NCI-H1930 (cell line): Measurements from ENCODE around the gene CTNNA3.

Source experiments
- DNase-seq, 2 experiments: peaks; one replicate each; lab custom pipeline; 2025; lab: John Stamatoyannopoulos, UW

Gene CTNNA3

GRCh38 chr10:66931340-66931948 is 764.6 kb downstream of the CTNNA3 start:
- DNase-seq: peak; percentile 0 to 19

DNA sequence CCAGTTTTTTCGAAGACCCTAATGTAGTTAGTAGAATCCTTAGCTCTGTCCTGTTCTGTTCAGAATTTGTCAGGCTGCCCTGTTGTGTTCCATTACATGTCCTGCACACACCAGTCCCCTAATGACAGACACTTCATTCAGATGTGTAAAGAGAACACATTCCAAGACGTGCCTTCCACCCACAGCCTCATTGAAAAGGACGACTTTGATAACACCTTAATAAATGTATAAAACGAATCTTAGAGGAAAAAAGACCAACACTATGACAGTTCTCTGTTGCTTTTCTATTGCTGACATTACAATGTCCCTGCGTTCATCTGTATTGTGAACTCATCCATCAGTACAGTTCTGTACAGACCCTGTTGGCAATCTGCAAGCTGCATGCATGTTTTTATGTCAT is 766.6 kb downstream of the CTNNA3 start:
- no peak for DNase-seq

- no peak for DNase-seq
Measured at GRCh38 chr10:66928776-66929175, 767.2 kb downstream of the CTNNA3 start.

- no peak for DNase-seq
Measured at GRCh38 chr10:66927971-66928770, 767.8 kb downstream of the CTNNA3 start.

DNA sequence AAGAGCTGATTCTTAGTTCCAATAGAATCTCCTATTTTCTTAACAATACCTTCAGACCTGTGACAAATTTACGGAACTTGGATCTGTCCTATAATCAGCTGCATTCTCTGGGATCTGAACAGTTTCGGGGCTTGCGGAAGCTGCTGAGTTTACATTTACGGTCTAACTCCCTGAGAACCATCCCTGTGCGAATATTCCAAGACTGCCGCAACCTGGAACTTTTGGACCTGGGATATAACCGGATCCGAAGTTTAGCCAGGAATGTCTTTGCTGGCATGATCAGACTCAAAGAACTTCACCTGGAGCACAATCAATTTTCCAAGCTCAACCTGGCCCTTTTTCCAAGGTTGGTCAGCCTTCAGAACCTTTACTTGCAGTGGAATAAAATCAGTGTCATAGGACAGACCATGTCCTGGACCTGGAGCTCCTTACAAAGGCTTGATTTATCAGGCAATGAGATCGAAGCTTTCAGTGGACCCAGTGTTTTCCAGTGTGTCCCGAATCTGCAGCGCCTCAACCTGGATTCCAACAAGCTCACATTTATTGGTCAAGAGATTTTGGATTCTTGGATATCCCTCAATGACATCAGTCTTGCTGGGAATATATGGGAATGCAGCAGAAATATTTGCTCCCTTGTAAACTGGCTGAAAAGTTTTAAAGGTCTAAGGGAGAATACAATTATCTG is 768.6 kb downstream of the CTNNA3 start:
- no peak for DNase-seq

DNA sequence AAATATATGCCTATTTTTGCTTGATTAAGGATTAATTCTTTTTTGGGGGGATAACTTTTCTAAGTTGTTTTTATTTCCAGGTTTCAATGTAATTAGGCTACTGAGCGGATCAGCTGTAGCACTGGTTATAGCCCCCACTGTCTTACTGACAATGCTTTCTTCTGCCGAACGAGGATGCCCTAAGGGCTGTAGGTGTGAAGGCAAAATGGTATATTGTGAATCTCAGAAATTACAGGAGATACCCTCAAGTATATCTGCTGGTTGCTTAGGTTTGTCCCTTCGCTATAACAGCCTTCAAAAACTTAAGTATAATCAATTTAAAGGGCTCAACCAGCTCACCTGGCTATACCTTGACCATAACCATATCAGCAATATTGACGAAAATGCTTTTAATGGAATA is 769.2 kb downstream of the CTNNA3 start:
- DNase-seq: no peak

DNA sequence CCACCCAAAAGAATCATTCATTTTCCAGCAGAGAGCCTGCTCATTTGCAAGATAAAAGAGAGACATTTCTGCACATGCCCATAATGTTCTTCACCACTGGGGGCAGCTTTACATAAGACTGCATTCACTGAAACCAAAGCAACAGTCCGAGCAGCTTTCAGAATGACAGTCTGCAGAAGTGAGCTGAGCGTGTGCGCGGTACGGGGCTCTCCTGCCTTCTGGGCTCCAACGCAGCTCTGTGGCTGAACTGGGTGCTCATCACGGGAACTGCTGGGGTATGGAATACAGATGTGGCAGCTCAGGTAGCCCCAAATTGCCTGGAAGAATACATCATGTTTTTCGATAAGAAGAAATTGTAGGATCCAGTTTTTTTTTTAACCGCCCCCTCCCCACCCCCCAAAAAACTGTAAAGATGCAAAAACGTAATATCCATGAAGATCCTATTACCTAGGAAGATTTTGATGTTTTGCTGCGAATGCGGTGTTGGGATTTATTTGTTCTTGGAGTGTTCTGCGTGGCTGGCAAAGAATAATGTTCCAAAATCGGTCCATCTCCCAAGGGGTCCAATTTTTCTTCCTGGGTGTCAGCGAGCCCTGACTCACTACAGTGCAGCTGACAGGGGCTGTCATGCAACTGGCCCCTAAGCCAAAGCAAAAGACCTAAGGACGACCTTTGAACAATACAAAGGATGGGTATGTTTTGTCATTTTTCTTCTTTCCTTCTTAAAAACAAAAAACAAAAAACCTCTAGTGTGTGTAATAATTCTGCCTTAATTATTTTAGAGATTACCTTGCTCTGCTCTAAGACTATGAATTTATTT is 769.9 kb downstream of the CTNNA3 start, which contains the start of gene LRRTM3:
Gene LRRTM3, plus strand, starts transcription at position 141 of the 820 bp plus-strand sequence.
- DNase-seq: no peak

DNA sequence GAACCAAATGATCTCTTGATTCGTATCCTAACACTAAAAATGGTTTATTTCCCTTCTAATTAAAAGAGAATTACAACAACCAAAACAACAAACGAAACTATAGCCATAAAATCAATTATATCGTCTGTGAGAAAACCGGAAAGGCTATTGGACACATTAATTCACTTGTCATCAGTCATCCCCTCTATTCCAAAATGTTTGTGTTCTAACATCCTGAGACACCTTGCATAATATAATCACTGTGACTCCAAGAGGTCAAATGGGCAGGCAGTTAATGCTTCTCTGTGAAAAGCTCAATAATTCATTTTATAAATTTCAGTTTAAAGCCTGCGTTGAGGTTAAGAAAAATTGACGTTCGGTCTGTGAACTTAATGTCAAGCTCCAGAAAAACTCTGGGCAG is 770.6 kb downstream of the CTNNA3 start:
- DNase-seq: no peak

DNA sequence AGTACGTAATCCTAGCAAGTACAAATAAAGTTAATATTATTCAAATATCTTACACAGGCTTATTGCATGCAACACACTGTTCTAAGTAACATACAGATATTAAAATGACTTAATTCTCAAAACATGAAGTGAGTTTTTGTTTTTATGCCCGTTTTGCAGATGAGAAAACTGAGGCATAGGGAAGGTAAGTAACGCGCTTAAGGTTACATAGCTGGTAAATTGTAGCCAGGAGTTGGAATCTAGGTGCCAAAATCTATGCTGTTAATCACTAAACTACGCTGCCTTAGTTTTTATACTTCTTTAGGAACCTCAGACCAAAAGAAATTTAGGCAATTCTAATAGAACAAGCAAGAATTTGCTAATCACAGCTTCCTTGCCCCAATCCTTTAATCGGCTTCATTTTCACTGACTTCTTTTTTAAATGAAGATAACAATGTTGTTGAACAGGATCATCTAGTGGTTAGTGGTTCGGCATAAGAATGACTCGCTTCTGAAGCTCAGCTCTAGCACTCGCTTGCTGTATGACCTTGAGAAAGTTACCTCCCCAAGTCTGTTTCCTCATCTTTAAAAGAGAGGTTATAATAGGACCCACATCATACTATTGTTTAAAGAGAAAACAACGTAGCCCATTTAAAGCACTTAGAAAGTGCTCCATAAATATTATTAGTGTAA is 771.2 kb downstream of the CTNNA3 start:
- no peak for DNase-seq

DNA sequence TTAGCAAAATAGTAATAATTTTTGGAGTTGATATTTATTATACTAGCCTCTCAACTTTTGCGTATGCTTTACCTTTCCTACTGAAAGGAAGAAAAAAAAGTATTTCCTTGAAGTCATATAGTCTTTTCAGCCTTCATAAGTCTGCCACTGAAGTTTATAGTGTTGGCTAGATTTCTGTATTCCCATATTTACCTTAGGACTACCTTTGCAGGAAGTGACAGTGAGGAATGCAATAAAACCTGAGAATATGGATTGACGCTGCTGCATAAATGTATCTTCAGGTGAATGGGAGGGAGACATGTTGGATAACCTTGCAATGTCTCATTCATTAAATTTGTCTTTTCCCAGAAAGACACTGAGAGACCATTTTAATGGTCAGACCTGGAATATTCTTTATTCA is 776.7 kb downstream of the CTNNA3 start:
- no peak for DNase-seq

DNA sequence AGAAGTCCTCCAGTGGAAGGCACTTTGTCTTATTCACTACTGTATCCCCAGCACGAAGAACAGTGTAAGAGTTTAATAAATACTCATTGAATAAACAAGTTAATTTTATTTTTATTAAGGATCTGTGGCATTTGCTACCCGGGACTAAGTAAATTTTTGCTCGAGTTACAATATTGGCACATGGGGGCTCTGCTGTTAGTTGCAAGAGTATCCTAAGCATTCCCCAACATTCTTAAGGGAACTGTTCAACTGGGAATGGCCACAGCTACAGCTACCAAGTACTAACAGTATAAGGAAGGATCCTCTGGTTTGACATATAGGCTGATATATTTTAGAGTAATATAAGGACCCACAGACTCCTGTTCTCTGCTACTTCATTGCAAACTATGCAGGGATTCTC is 778.9 kb downstream of the CTNNA3 start:
- DNase-seq: no peak

GRCh38 chr10:66916030-66916429 is 780.0 kb downstream of the CTNNA3 start:
- no peak for DNase-seq

- no peak for DNase-seq
Measured at GRCh38 chr10:66910671-66911070, 785.3 kb downstream of the CTNNA3 start.

DNA sequence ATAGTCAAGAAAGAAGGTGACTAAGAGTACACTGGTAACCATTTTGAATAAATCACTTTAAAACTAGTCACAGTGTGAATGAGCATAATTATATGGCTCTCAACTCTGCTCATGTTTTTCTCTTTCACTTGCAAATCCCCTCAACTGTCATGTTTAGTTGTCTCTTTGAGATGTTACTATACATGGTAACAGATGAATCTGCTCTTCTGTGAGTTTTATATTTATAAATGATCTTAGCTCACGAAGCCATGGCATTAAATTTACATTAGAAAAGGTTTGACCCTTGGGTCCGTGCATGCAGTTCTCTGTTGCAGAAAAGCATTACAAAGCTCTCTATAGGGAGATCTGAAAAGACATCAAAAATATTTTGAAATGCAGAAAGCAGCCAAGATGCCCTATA is 803.1 kb downstream of the CTNNA3 start:
- no peak for DNase-seq

- DNase-seq: no peak
Measured at GRCh38 chr10:66888237-66888636, 807.8 kb downstream of the CTNNA3 start.

- no peak for DNase-seq
Measured at GRCh38 chr10:66886848-66887247, 809.1 kb downstream of the CTNNA3 start.

GRCh38 chr10:66882271-66882670 is 813.7 kb downstream of the CTNNA3 start:
- no peak for DNase-seq

DNA sequence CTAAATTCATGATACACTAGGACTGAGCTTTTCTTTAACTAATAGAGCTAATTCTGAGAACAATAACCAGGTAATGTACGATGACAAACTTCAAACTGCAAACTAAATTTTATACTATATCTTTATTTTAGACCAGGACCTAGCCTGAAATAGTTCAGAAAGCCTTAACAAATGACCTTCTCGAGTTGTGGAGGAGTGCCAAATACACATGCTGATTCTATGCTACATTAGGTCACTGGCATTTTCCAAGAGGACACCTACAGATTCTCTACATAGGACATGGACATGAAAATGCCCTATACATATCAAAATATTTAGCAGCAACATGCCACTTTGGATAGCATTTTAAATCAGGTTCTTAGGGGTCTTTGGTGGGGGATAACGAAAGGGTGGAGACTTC is 814.2 kb downstream of the CTNNA3 start:
- no peak for DNase-seq

- no peak for DNase-seq
Measured at GRCh38 chr10:66880826-66881225, 815.2 kb downstream of the CTNNA3 start.

DNA sequence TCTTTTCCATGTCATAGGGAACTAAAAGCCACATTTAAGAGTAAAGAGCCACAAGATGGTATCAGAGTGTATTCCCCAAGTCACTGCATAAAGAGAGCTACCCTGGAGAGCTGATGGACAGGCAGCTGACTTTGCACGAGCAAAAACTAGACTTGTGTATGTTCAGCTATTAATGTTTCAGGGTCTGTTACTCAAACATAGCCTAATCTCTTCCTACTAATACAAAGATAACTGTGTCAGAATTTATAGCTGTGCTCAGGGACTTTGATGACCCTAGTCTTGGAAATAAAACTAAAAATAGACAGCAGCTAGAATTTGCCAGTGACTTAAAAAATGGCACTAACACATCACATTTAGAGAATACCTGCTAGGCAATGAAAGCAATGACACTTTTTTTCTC is 815.7 kb downstream of the CTNNA3 start:
- no peak for DNase-seq

GRCh38 chr10:66877361-66877760 is 818.6 kb downstream of the CTNNA3 start:
- DNase-seq: no peak

DNA sequence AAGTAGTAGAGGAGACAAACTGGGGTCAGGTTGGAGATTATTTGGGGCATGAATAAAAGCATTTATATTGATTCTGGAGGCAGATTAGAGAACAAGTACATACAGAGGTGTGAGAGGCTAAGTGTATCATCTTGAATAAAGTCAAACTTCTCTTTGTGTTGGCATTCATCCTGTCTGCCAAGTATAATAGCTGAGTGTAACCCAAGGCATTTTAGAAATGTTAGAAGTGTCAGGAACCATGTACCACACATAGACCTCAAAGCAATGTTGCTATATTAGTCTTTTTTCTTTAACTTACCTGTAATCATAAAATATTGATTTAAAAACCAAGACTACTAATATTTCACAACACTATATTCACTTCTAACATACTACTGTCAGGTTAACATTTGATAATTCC is 826.4 kb downstream of the CTNNA3 start:
- DNase-seq: no peak
